B cell (primary cell): ENCODE data around the gene CCDC201. TPM values are rescaled to one million over a fixed set of nuclear protein-coding genes. Genes with fewer than 3 reads are reported as not detected.

Source experiments
- ATAC-seq: fragments of 200-7000 bp; cut with Tn5 transposase; one replicate; pipeline ENCODE4 v1.10.0; 2021; ENCODE audit warnings: low read depth, mild to moderate bottlenecking, moderate number of reproducible peaks, moderate library complexity
- CTCF ChIA-PET: fragments of 350-600 bp; sonication (Branson Sonifier 250); formaldehyde crosslinking; loops from one replicate; lab custom pipeline; 2021; ENCODE audit warnings: antibody characterized with exemption, inconsistent platforms; lab: Charles Lee
- POLR2A ChIA-PET: fragments of 350-600 bp; sonication (Branson Sonifier 250); formaldehyde crosslinking; loops from one replicate; lab custom pipeline; 2021; ENCODE audit warnings: antibody characterized with exemption; lab: Charles Lee
- DNase-seq: peaks from one replicate; pipeline ENCODE4 v3.0.0; 2013
- H2AFZ ChIP-seq: 2 replicates; pipeline ENCODE4 v1.6.1; 2012; ENCODE audit warnings: mild to moderate bottlenecking, low read depth, low read length; ENCODE audit not compliant: insufficient read depth, poor library complexity, severe bottlenecking
- H3K27ac ChIP-seq, 2 donors: 1 replicate in 1 of 2; 2 replicates in 1 of 2; pipeline ENCODE4 v1.5.1; 2012 to 2013; ENCODE audit warnings: low read length in 2 of 2, mild to moderate bottlenecking in 2 of 2, moderate library complexity in 1 of 2
- H3K27me3 ChIP-seq, 4 experiments: fragments of 200-600 bp in 1 of 4; sonication (generic) in 1 of 4; replicated peaks in 1 of 4; 1 replicate in 2 of 4; 2 replicates in 2 of 4; pipeline versions ENCODE4 v1.6.1 to v1.7.0; 2013 to 2016; ENCODE audit warnings: low read length in 3 of 4, mild to moderate bottlenecking in 2 of 4, mixed read lengths in 1 of 4, moderate library complexity in 1 of 4; ENCODE audit not compliant: insufficient read depth in 4 of 4, control insufficient read depth in 3 of 4; ENCODE audit errors: control extremely low read depth in 1 of 4
- H3K36me3 ChIP-seq, 2 experiments: replicated peaks in 1 of 2; 1 replicate in 1 of 2; 2 replicates in 1 of 2; pipeline versions ENCODE4 v1.6.1 to v1.7.1; 2013; ENCODE audit warnings: low read length in 1 of 2; ENCODE audit not compliant: insufficient read depth in 2 of 2, control insufficient read depth in 1 of 2; ENCODE audit errors: control extremely low read depth in 1 of 2, extremely low read depth in 1 of 2
- H3K4me1 ChIP-seq, 2 donors: fragments of 200-600 bp in 1 of 2; sonication (generic) in 1 of 2; 1 replicate in 1 of 2; 2 replicates in 1 of 2; pipeline versions ENCODE4 v1.5.1 to v1.6.1; 2013 to 2017; ENCODE audit warnings: low read length in 2 of 2; ENCODE audit not compliant: control insufficient read depth in 2 of 2, insufficient read depth in 2 of 2
- H3K4me2 ChIP-seq: replicated peaks from 2 replicates; pipeline ENCODE3; 2012; ENCODE audit warnings: mild to moderate bottlenecking, low read depth, low read length; ENCODE audit not compliant: poor library complexity, severe bottlenecking
- H3K4me3 ChIP-seq, 5 experiments: fragments of 200-600 bp in 1 of 5; sonication (generic) in 1 of 5; 1 replicate in 3 of 5; 2 replicates in 2 of 5; pipeline versions ENCODE4 v1.5.1 to v1.7.0; 2011 to 2016; ENCODE audit warnings: low read length in 4 of 5, mild to moderate bottlenecking in 4 of 5, low read depth in 2 of 5, control low read depth in 1 of 5, moderate library complexity in 1 of 5; ENCODE audit not compliant: insufficient read depth in 1 of 5; ENCODE audit errors: control extremely low read depth in 1 of 5, extremely low read depth in 1 of 5
- H3K79me2 ChIP-seq: fragments of 200-600 bp; sonication (generic); one replicate; pipeline ENCODE4 v1.6.0; 2016; ENCODE audit warnings: low read length; ENCODE audit not compliant: control insufficient read depth, insufficient read depth
- H3K9ac ChIP-seq: fragments of 200-600 bp; sonication (generic); 2 replicates; pipeline ENCODE4 v1.6.1; 2017; ENCODE audit warnings: mild to moderate bottlenecking, low read length, moderate library complexity
- H3K9me3 ChIP-seq, 3 donors: one replicate each; pipeline versions ENCODE4 v1.6.1 to v1.7.1; 2013; ENCODE audit warnings: low read length in 2 of 3; ENCODE audit not compliant: control insufficient read depth in 2 of 3, insufficient read depth in 1 of 3; ENCODE audit errors: control extremely low read depth in 1 of 3
- H4K20me1 ChIP-seq: 2 replicates; pipeline ENCODE4 v1.6.0; 2012; ENCODE audit warnings: mild to moderate bottlenecking, low read length; ENCODE audit not compliant: insufficient read depth, control insufficient read depth, poor library complexity, severe bottlenecking
- H3K27ac Mint-ChIP-seq: one replicate; pipeline ENCODE4 v1.8.0; 2021; ENCODE audit warnings: mixed read lengths
- H3K27me3 Mint-ChIP-seq: one replicate; pipeline ENCODE4 v1.8.0; 2021; ENCODE audit warnings: mixed read lengths
- H3K4me1 Mint-ChIP-seq: one replicate; pipeline ENCODE4 v1.8.0; 2021; ENCODE audit warnings: mixed read lengths
- H3K4me3 Mint-ChIP-seq: one replicate; pipeline ENCODE4 v1.8.0; 2021; ENCODE audit warnings: mixed read lengths
- H3K9me3 Mint-ChIP-seq: one replicate; pipeline ENCODE4 v1.8.0; 2022; ENCODE audit warnings: mixed read lengths; ENCODE audit not compliant: insufficient read depth
- CTCF ChIP-seq: fragments of 200-600 bp; IDR thresholded peaks from one replicate; pipeline ENCODE4 v1.8.0; 2022; ENCODE audit warnings: antibody characterized with exemption, mild to moderate bottlenecking
- EZH2 ChIP-seq: IDR thresholded peaks from 2 replicates; pipeline ENCODE4 v1.6.1; 2012; ENCODE audit warnings: borderline replicate concordance, low read depth, mild to moderate bottlenecking, moderate library complexity, low read length; ENCODE audit not compliant: insufficient read depth, poor library complexity, severe bottlenecking
- WGBS: methylation state at CpG from one replicate; pipeline ENCODE4 v1.1.5; 2013; ENCODE audit warnings: missing lambda C conversion rate; ENCODE audit not compliant: insufficient coverage; 5-methylcytosine and 5-hydroxymethylcytosine counted together
- intact Hi-C: fragments of 100-400 bp; cut with micrococcal nuclease; formaldehyde crosslinking; loops from one replicate; pipeline ENCODE4 v1.10.0; 2022
- polyA plus RNA-seq: library from polyadenylated mRNA; depleted of rRNA; stranded (reverse); fragments of >200 nt; gene quantifications from 2 replicates; pipeline ENCODE4 v1.2.3, GENCODE V29; 2012
- total RNA-seq, 2 donors: library from RNA; stranded (reverse); fragments of 120-200 nt in 1 of 2; gene quantifications; 1 replicate in 1 of 2; 2 replicates in 1 of 2; pipeline versions ENCODE4 v1.2.3 to v1.2.4, GENCODE V29; 2013 to 2022

CCDC201 gene
- total and polyA plus RNA-seq, 2 donors (not counting 1 experiment from before 2014, with no cell fraction given), result not detected

GRCh38 chr7:45884136-45884535 is 11.3 kb upstream of the CCDC201 start:
- H3K27me3 ChIP-seq, result peaks cover 0 to 20% (median 10%) of the 10 kb centered on the region in 4 experiments
- WGBS, result 93% methylated on average over 4 of the region's 4 CpGs
- no peak for TF ChIP-seq CTCF
- no peak for TF ChIP-seq EZH2
- H3K9me3 ChIP-seq, result peaks cover 0 to 3% (median 0%) of the 10 kb centered on the region in 3 donors
- H3K4me3 ChIP-seq, result no peak overlapping the region
- H3K4me3 Mint-ChIP-seq, result no peak overlapping the region
- no peak overlapping the region for H3K27ac Mint-ChIP-seq
- no peaks in the 10 kb centered on the region for H3K4me1 ChIP-seq
- no peaks in the 10 kb centered on the region for H3K4me1 Mint-ChIP-seq
- no peak overlapping the region for H3K27ac ChIP-seq
- CTCF ChIA-PET, result no interaction called here
- H3K9ac ChIP-seq, result no peak overlapping the region
- intact Hi-C loops, result no loop called here
- H3K9me3 Mint-ChIP-seq, result peaks cover 4% of the 10 kb centered on the region
- ATAC-seq (no peak), DNase-seq (no peak)
- no peaks in the 10 kb centered on the region for H4K20me1 ChIP-seq
- peaks cover 55% of the 10 kb centered on the region for H3K27me3 Mint-ChIP-seq
- POLR2A ChIA-PET, result no interaction called here
- H3K4me2 ChIP-seq, result no peak overlapping the region
- H3K36me3 ChIP-seq, result no peaks in the 10 kb centered on the region
- H2AFZ ChIP-seq, result no peak overlapping the region
- no peaks in the 10 kb centered on the region for H3K79me2 ChIP-seq

- CTCF ChIA-PET, result no interaction called here
- no peak for TF ChIP-seq CTCF
- no peak for TF ChIP-seq EZH2
- Histone ChIP-seq H3K27ac (no peak overlapping the region), H3K4me2 (no peak overlapping the region), H3K9me3 (peaks cover 0 to 11% (median 11%) of the 10 kb centered on the region in 3 donors), H3K27me3 (peaks cover 0 to 8% (median 3%) of the 10 kb centered on the region in 4 experiments), H3K36me3 (no peaks in the 10 kb centered on the region), H3K4me1 (no peaks in the 10 kb centered on the region), H3K79me2 (no peaks in the 10 kb centered on the region), H4K20me1 (no peaks in the 10 kb centered on the region), H3K4me3 (no peak overlapping the region), H2AFZ (no peak overlapping the region), H3K9ac (no peak overlapping the region)
- Mint-ChIP-seq H3K27me3 (peaks cover 43% of the 10 kb centered on the region), H3K9me3 (peaks cover 5% of the 10 kb centered on the region), H3K4me3 (no peak overlapping the region), H3K27ac (no peak overlapping the region), H3K4me1 (no peaks in the 10 kb centered on the region)
- DNase-seq (no peak), ATAC-seq (no peak)
- POLR2A ChIA-PET, result no interaction called here
- 93% methylated on average over 3 of the region's 5 CpGs for WGBS
- intact Hi-C loops, result no loop called here
Measured at GRCh38 chr7:45882465-45882810, 9.6 kb upstream of the CCDC201 start.
